Measurements from ENCODE around the gene SLC15A3.

The SLC15A3 gene

DNA sequence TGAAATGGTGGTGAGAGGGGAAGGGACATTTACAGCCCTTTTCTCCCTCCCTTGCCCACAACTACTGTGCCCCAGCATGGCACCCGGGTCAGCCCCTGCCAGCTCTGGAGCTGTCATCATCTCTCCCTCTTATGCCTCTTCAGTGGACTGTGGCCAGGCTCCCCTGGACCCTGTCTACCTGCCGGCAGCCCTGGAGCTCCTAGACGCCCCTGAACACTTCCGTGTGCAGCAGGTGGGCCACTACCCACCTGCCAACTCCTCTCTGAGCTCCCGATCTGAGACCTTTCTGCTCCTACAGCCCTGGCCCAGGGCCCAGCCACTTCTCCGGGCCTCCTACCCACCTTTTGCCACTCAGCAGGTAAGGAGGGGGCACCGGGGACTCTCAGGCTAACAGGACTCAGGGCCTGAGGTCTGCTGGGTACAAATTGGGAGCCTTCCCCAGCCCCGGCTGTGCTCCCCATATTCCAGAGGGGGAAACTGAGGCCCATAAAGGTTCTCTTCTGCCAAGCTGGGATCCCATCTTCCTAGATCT, 24.8 kb downstream of the SLC15A3 start:
- no peak for DNase-seq

DNA sequence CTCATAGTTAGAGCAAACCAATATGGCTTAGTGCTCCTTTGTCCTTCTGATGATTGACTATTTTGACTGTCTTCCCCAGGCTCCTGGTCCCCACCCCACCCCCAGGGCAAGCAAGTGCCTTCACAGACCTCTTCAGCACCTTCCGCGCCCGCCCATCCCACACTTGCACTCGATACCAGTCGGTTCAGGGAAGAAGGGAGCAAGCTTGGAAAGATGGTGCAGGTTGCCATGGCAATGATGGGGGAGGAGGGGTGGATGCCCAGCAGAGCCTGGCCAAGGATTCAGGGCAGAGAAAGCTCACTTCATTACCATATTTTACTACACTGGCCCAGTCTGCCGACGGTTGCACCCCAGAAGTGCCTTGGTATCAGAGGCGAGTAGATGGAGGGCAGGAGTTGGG, 25.5 kb downstream of the SLC15A3 start:
- peak in 1 of 2 experiments; percentile 23 for DNase-seq

DNA sequence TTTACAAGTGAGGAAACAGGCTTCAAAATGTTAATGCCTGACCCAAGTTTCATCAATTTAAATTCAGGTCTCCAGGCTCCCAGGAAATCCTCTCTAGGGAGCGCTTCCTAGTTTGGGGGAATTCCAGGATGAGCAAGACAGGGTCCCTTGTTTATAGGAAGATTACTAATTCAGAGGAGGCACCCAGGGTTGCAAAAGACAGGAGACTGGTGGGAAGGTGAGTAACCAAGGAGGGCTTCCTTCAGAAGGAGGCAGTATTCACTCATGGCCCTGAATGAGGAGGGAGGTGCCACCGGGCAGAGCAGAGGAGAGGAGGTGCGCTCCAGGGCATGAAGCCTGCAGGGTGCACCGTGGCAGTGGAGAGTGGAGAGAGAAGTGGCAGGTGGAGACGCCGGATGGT, 26.1 kb downstream of the SLC15A3 start:
- no peak for DNase-seq

DNA sequence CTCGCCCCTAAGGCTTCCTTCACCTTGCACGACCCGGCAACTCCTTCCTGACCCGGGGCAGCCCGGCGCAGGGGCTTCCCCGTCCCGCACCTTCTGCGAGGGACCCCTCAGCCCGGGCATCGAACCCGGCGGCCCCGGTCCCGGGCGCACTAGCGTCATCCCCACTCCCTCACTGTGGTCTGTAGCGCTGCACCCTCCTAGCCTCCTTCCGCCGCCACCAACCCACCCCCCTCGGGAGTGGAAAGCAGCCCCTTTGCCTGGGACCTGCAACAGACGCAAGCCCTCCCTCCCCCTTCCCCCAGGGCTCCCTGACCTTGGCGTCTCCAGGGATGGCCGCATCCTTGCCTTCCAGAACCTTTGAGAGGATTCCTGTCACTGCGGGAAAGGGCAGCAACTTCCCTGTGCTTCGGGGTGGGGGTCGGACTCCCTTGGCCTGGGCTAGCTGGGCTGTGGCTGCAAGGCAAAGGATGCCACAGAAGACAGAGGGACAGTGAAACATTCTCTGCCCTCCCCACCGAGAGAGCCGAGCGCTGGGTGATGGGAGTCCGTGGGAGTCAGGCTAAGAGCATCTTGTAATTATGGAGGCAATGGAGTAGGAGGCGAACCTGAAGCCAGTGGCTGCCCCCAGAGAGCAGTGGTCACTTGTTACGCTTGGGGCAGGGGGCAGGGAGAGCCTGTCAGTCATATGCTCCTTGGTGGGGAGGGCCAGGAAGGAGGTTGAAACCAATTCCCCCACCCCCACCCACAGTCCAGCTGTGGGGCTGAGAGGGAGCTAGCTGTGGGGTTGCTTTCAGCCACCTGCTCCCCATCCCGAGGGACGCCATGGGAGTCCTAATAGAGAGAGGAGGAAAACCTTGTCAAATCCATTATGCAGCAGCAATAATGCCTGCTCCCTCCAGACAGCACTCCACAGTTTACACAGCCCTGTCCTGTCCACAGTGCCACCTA, 26.8 kb downstream of the SLC15A3 start:
- DNase-seq: no peak

DNA sequence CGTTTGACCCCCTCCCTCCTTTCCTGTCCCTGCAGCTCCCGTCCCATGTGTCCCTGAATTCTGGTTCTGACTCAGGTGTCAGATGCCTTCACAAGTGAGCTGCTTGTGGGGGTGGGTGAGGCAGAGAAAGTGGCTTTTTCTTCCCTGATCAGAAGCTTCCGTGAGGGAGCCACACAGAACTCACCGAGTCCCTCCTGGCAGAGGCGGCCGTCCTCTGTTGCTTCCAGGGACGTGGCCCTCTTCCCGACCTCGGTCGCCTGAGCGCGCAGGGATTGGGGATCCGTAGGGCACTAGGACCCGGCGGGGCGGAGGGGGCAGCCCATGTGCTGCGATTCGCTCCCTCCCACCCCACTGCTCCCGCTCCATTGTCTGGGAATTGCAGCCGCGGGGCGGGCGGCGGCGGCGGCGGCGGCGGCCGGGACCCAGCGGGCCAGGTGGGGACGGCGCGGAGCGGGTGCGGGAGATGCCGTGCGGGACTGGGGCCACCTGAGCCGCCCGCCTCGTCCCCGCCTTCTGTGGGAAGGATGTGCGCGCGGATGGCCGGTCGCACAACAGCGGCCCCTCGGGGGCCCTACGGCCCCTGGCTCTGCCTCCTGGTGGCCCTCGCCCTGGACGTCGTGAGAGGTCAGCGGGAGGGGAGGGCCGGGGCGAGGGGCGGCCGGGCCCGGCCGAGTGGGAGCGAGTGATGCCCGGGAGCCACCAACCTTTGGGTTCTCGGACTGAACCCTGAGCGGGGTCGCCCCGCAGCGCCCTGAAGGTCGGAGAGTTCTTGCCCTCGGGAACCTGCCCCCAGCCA, 27.7 kb downstream of the SLC15A3 start, which contains the start of gene TMEM132A:
TMEM132A (plus strand) TSS at position 351 of the 796 bp plus-strand sequence; CDS start at position 525, 174 bp downstream.
- DNase-seq: peak in 1 of 2 experiments; percentile 55

DNA sequence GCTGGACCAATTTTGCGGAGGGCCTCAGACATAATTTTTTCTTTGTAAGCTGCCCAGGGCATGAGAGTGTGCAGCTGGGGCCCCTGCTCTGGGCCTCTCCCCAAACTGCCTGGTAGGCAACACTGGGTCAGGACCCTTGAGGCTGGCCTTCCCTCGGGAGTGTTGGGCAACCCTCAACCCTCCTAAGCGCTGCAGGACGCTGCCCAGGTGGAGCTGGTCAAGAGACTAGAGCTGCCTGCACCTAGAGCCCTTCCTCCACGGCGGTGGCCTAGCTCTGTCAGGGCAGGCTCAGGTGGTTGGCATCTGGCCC, 28.2 kb downstream of the SLC15A3 start:
- no peak for DNase-seq

DNA sequence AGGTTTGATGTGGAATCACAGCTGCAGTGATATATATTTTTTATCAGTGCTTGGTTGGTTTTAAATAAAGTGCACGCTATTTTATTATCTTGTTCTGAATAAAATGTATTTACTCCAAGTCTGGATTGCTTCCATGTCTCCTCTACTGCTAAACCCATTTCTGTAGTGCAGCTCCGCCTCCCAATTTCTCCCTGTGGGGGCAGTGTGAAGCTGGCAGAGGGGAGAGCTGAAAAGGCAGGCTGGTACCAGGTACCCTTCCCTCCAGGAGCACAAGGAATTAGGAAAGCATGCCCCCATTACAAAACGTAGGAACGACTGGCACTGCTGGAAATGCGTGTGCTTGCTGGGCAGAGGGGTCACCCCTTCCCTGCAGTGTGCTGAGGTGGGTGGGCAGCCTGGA, 28.6 kb downstream of the SLC15A3 start:
- no peak for DNase-seq

DNA sequence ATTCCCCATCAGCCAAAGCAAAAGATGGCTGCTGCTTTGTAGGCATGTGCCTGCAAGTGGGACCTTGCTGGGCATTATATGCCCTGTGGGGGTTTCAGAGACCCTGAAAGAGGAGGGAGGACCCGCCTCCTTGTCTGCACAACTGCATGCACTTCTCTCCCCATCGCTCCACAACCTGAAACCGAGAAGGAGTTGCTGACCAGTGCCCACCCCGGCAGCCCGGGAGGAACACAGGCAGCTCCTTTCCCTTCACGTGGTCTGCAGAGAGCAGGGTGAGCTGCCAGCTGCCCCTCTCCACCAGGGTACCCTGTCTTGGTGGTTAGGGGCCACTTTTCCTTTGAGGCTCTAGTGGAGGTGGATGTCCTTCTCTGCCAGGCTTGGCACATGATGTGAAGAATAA, 29.1 kb downstream of the SLC15A3 start:
- DNase-seq: no peak

DNA sequence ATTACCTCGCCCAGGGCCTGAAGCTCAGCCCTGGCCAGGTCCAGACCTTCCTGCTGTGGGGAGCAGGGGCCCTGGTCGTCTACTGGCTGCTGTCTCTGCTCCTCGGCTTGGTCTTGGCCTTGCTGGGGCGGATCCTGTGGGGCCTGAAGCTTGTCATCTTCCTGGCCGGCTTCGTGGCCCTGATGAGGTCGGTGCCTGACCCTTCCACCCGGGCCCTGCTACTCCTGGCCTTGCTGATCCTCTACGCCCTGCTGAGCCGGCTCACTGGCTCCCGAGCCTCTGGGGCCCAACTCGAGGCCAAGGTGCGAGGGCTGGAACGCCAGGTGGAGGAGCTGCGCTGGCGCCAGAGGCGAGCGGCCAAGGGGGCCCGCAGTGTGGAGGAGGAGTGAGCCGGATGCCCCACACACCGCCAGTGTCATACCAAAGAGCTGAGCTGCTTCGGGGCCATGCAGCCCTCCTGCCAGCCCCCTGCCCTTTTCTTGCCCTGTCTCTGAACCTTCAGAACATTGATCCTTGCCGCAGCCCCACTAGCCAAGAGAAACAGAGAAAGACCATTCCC, 30.1 kb downstream of the SLC15A3 start:
- no peak for DNase-seq

DNA sequence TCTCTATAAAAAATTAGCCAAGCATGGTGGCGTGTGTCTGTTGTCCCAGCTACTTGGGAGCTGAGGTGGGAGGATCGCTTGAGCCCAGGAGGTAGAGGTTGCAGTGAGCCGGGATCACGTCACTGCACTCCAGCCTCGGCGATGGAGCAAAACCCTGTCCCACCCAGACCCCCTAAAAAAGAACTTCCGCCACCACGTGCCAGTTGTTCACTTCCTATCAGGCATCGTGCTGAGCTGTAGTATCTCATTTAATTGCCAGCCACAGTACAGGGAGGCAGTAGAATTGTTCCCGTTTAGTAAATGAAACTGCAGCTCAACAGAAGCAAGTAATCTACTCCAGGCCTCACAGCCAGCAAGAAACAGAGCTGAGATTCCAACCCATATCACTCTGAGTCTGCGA, 30.7 kb downstream of the SLC15A3 start:
- no peak for DNase-seq

DNA sequence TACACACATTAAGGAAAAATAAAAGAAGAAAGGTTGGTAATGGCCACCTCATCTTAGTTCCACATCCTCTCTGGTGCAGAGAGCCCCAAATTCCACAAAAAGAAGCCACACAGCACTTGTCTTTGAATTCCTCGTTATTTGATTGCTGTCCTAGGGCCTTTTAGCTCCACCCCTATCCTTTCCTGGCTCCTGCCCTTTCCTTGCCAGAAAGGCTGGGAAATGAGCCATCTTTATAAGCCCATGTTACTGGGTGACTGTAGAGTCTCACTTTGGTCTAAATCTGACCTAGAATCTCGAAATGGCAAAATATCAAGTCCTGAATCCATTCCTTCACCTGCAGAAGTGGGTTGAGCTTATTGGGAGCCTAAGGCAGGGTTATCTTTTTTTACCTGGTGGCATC, 32.0 kb downstream of the SLC15A3 start:
- DNase-seq: peak in 1 of 2 experiments; percentile 33

DNA sequence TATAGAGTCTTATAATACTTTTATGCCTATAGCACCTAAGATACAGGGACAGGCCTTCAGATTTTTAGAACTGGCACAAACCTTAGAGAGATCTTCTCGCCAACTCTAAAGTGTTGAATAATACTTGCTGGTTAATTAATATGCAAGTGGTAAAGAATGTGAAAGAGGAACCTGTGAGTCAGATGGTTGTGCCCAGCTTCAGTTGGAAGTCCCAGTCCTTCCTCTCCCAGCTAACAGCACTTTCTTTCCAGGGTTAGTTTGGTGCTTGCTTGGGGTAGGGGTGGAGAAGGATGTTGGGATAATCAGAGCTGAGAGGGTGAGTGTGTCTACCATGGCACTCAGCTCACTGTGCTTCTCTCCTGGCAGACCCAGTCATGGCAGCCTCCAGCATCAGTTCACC, 32.7 kb downstream of the SLC15A3 start:
- no peak for DNase-seq

DNA sequence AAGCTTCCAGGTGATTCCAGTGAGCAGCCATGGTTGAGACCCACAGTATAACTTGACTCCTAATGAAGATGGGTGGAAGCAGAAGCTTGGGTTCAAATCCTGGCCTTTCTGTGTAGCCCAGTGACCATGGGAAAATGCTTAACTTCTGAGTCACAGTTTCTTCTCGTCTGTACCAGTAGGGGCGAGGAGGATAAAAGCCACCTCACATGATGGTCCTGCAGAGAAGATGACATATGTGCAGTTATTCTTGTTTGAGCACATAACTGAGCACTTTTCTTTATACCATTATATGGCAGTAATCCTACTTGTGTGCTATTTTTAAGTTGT, 33.1 kb downstream of the SLC15A3 start:
- no peak for DNase-seq

DNA sequence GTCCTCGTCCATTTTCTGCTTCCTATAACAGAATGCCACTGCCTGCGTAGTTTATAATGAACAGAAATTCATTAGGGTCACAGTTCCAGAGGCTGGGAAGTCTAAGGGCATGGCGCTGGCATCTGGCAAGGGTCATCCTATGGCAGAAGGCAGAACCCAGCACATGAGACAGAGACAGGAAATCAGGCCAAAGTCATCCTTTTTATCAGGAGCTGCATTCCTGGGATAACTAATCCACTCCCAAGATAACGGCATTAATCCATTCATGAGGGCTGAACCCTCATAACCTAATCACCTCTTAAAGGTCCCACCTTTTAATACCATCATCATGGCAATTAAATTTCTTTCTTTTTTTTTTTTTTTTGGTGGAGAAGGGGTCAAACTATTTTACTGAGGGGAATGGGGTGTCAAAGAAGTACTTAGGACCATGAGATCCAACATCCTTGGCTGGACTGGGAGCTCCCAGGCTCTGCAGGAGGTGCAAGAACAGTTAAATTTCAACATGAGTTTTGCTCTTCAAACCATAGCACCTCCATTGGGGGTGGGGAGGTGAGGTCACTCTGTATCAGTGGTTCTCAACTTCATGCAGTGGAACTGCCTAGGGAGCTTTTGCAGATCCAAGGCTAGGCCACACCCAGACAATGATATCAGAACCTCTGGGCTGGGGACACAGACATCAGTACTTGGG, 33.6 kb downstream of the SLC15A3 start:
- no peak for DNase-seq

DNA sequence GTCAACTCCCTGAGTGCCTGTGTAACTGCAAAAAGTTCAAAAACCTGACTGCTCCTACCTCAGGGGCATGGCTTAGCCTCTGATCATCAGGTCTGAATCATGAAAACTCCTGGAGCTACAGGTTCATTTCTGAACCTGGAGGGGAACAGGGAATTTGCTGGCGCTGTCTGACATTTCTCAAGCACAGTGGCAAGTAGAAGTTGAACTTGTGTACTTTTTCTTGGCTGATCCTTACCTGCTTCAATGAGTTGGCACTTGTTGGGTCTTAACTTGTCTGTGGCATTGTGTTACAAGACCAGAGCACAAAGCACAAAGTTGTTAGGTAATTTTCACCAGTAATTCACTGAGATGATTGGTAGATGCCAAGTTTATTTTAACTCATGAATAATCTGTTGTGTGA, 34.7 kb downstream of the SLC15A3 start:
- DNase-seq: no peak

DNA sequence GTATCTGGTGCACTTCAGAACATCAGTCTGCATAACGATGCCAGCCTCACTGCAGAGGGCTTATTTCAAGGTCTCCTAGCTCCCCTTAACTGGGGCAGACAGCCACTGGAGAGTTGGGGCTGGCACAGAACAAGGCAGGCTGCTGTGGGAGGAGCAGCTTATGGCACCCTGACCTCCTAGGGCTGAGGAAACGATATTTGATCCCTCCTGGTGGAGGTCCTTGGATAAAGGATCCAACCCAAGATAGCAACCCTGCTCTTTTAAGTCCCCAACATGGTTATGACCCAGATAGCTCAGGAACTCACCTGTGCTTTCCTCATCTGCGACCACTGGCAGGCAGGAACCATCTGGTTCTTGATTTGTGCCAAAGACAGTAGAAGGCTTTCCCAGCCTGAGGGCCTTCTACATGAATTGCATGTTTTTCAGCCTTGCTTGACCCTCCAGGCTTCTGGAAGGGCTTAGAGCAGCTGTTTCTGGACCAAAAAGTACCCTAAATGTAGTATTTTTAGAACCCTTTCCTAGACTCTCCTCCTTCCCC, 35.2 kb downstream of the SLC15A3 start:
- DNase-seq: peak in 1 of 2 experiments; percentile 61

DNA sequence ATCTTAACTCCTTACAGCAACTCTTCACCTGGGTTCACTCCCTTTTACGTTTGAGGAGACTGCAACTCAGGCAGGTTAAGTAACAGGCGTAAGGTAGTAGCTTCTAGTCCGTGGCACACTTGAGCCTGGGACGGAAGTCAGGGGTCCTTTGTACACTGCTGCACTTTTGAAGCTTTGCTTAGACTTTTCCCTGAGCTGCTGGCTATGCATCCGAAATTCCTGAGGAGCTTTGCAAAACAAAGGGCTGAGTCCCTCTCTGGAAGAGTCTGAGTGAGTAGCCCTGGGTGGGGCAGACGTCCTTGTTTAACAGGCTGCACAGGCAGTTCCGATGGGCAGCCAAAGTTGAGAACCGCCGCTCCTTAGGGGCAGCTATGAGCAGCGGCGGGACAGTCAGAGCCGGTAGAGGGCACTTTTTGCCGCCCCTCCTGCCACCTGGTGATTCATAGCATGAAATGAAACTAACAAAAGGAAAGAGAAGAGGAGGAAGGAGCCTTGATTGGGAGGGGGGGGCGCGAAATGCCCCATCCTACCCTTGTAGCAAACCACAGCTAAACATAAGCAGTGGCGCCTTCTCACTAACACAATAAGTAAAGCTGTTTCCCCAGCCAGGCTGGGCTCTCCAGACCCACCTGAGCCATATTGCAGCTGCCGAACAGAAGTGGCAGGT, 36.6 kb downstream of the SLC15A3 start:
- DNase-seq: peak in 1 of 2 experiments; percentile 40

DNA sequence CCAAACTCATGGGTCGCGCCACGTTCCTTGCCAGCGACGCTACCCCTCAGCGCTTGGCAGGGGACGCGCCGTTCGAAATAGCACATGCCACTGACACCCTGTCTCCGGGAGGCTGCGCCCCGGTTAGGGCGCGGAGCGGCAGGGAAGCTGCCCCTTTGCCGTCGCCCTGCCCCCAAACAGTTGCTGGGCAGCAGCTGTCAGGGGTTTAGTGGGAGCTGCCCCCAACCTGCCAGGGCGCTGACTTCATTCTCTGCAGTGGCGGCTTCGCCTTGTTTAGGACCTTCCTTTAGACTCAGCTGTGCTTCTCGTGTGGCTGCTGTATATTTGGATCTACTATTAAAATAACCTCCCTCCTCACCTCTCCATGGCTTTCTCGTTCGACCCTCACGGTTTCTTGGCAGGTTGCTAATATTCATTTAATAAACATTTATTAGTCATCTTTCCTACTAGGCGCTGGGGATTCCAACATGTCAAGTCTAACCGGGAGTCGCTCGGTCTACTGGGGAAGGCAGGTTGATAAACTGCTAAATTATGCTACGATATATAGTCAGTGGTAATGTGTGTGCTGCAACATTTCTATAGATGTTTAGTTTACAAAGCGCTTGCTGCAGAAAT, 37.2 kb downstream of the SLC15A3 start:
- no peak for DNase-seq

DNA sequence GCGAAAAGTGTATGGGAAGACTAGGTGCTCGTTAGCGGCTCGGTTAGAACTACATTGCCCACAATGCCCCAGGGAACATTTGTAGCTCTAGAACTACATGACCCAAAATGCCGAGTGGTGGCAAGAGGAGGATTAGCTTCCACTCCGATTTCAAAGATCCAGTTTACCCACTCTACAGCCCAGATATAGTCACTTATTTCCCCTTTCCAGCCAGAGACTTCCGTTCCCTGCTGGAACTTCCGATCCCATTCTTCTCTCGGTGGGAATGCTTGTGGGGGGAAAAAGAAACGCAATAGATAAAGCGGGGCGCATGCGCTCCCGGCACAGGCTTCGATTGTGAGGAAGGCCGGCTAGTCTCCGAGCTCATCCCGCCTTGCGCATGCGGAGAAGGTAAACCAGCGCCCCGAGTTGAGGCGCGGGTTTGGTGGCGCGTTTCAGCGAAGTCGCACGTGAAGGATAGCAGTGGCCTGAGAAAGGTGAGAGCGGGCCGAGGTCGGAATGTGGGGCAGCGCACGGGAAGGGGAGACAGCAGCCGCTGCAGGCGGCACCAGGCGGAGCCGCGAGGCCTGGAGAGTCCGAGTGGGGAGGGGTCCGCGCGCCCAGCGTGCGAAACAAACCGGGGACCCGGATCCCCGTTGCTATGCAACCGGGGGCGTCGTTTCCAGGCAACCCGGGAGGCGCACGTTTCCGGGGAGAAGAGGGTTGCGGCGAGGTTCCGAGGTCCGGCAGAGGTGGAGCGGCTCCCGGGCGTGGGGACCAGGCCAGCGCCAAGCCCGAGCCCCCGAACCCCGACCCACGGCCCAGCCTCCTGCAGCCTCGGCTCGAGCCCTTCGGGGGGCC, 38.0 kb downstream of the SLC15A3 start, which contains the start of gene TMEM109:
TMEM109 (plus strand) TSS at position 366 of the 840 bp plus-strand sequence. CDS start 5,536 bp downstream, outside the sequence.
- peak in 1 of 2 experiments; percentile 97 for DNase-seq

DNA sequence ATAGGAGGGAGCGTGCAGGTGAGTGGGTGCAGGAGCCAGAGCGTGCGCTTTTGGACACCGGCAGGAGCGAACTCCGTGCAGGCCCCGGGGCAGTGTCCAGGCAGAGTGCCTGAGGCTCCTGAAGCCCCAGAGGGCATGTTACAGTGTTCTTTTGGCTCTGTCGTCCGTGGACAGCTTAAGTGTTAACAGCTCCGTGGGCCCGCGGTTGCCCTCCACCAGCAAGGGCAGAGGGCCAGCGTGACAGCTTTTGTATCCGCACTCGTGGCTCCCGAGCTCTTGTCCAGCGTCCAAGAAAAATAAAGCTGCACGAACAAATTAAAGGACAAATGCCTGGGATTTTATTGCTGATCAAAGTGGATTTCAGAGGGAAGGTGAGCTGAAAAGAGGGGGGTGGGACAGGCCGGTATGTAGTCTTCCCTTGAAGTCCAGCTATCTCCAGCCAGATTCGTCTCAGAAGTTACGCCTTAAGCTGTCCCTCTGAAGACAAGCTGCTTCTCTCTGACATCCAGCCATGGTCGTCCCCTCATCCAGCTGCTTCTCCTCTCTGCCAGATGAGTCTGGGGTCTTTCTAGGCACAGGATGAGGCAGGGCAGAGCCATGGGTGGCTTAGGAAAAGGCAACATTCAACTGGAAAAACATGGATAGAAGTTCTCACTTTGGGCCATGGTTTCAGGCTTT, 39.0 kb downstream of the SLC15A3 start:
- DNase-seq: no peak
